GM18499 (cell line): ENCODE results near the gene HES7.
"Not testable (repeated sequence)": the region's sequence is repeated elsewhere in the genome, so short reads cannot be mapped to it uniquely, and the experiment has no call there.

Experiments
- ATAC-seq: cut with Tn5 transposase; IDR thresholded peaks from one replicate; pipeline ENCODE4 v1.9.1; 2021; ENCODE audit warnings: moderate number of reproducible peaks; ENCODE audit not compliant: insufficient read depth, unreplicated experiment

The HES7 gene

GRCh38 chr17:8124350-8125153 is 646 bp upstream of the HES7 start:
- ATAC-seq: no peak

- ATAC-seq: no peak
These were observed 797 bp downstream of the HES7 start for GRCh38 chr17:8122924-8123694.

- no peak for ATAC-seq
These were observed 1.4 kb downstream of the HES7 start for GRCh38 chr17:8122422-8122923.

GRCh38 chr17:8121681-8122421 is 2.1 kb downstream of the HES7 start:
- no peak for ATAC-seq

- ATAC-seq: no peak
These were observed 2.6 kb downstream of the HES7 start for GRCh38 chr17:8121407-8121680.

- ATAC-seq: no peak
These were observed 3.1 kb downstream of the HES7 start for GRCh38 chr17:8120520-8121406.

GRCh38 chr17:8119581-8120519 is 4.1 kb downstream of the HES7 start:
- ATAC-seq: no peak

- ATAC-seq: no peak
These were observed 4.9 kb downstream of the HES7 start for GRCh38 chr17:8118769-8119580.

- ATAC-seq: no peak
These were observed 5.7 kb downstream of the HES7 start, which contains the start of gene ALOXE3 for GRCh38 chr17:8117980-8118768. TSS of gene ALOXE3 (minus strand) at chr17:8118514. CDS start at chr17:8117990, 524 bp downstream.

- ATAC-seq: no peak
These were observed 6.4 kb downstream of the HES7 start for GRCh38 chr17:8117367-8117979.

- ATAC-seq: no peak
These were observed 7.1 kb downstream of the HES7 start for GRCh38 chr17:8116776-8117175.

- ATAC-seq: no peak
These were observed 13.0 kb downstream of the HES7 start for GRCh38 chr17:8110907-8111306.

GRCh38 chr17:8110456-8110804 is 13.5 kb downstream of the HES7 start:
- no peak for ATAC-seq

- no peak for ATAC-seq
These were observed 14.0 kb downstream of the HES7 start for GRCh38 chr17:8109661-8110455.

GRCh38 chr17:8108972-8109660 is 14.8 kb downstream of the HES7 start:
- no peak for ATAC-seq

- ATAC-seq: not testable (repeated sequence)
These were observed 16.9 kb downstream of the HES7 start for GRCh38 chr17:8106980-8107379.
